ENCODE data around the gene ADGRD1.

ADGRD1 gene

GRCh38 chr12:130945786-130946492 is 7.8 kb upstream of the ADGRD1 start:
- no peak for TF ChIP-seq CTCF (IDR thresholded peaks at IDR 0.05; ENCODE audit: borderline replicate concordance, extremely low read depth, low read length, poor library complexity, severe bottlenecking)
- TF ChIP-seq EZH2 (IDR thresholded peaks at IDR 0.05; ENCODE audit: borderline replicate concordance, low read depth, low read length, severe bottlenecking) = no peak
- Histone ChIP-seq H3K9me3 (ENCODE audit: insufficient read depth, low read length, severe bottlenecking) (no peaks in the 10 kb centered on the region), H3K27ac (ENCODE audit: low read length) (no peak overlapping the region), H2AFZ (ENCODE audit: low read depth, low read length) (no peak overlapping the region), H3K4me3 (ENCODE audit: low read depth in 1 of 2, low read length in 2 of 2) (no peak overlapping the region), H3K79me2 (ENCODE audit: insufficient read depth, low read length) (no peaks in the 10 kb centered on the region), H4K20me1 (ENCODE audit: insufficient read depth, low read length) (no peaks in the 10 kb centered on the region), H3K4me2 (ENCODE audit: insufficient read depth, low read length) (no peak overlapping the region), H3K36me3 (ENCODE audit: insufficient read depth, low read length) (no peaks in the 10 kb centered on the region), H3K4me1 (ENCODE audit: insufficient read depth, low read length) (no peaks in the 10 kb centered on the region), H3K9ac (ENCODE audit: low read depth, low read length) (no peak overlapping the region), H3K27me3 (ENCODE audit: insufficient read depth, low read length, poor library complexity) (no peaks in the 10 kb centered on the region)
- DNase-seq = no peak
- ATAC-seq (ENCODE audit: insufficient read depth, low read depth) = no peak

- no peaks in the 10 kb centered on the region for H3K9me3 ChIP-seq (ENCODE audit: insufficient read depth, low read length, severe bottlenecking)
- no peak overlapping the region for H3K4me3 ChIP-seq (ENCODE audit: low read depth in 1 of 2, low read length in 2 of 2)
- H3K4me2 ChIP-seq (ENCODE audit: insufficient read depth, low read length) = no peak overlapping the region
- TF ChIP-seq CTCF (IDR thresholded peaks at IDR 0.05; ENCODE audit: borderline replicate concordance, extremely low read depth, low read length, poor library complexity, severe bottlenecking) (no peak), EZH2 (IDR thresholded peaks at IDR 0.05; ENCODE audit: borderline replicate concordance, low read depth, low read length, severe bottlenecking) (no peak)
- ATAC-seq (ENCODE audit: insufficient read depth, low read depth) (no peak), DNase-seq (no peak)
- no peaks in the 10 kb centered on the region for H4K20me1 ChIP-seq (ENCODE audit: insufficient read depth, low read length)
- H3K27me3 ChIP-seq (ENCODE audit: insufficient read depth, low read length, poor library complexity) = no peaks in the 10 kb centered on the region
- no peaks in the 10 kb centered on the region for H3K36me3 ChIP-seq (ENCODE audit: insufficient read depth, low read length)
- no peak overlapping the region for H3K27ac ChIP-seq (ENCODE audit: low read length)
- no peaks in the 10 kb centered on the region for H3K79me2 ChIP-seq (ENCODE audit: insufficient read depth, low read length)
- no peaks in the 10 kb centered on the region for H3K4me1 ChIP-seq (ENCODE audit: insufficient read depth, low read length)
- H2AFZ ChIP-seq (ENCODE audit: low read depth, low read length) = no peak overlapping the region
- H3K9ac ChIP-seq (ENCODE audit: low read depth, low read length) = no peak overlapping the region
Observed at GRCh38 chr12:130947028-130947613, 6.6 kb upstream of the ADGRD1 start.

- H2AFZ ChIP-seq (ENCODE audit: low read depth, low read length) = no peak overlapping the region
- no peak for ATAC-seq (ENCODE audit: insufficient read depth, low read depth)
- H3K9ac ChIP-seq (ENCODE audit: low read depth, low read length) = no peak overlapping the region
- no peak for DNase-seq
- TF ChIP-seq EZH2 (IDR thresholded peaks at IDR 0.05; ENCODE audit: borderline replicate concordance, low read depth, low read length, severe bottlenecking) = no peak
- no peak for TF ChIP-seq CTCF (IDR thresholded peaks at IDR 0.05; ENCODE audit: borderline replicate concordance, extremely low read depth, low read length, poor library complexity, severe bottlenecking)
- no peaks in the 10 kb centered on the region for H3K36me3 ChIP-seq (ENCODE audit: insufficient read depth, low read length)
- no peaks in the 10 kb centered on the region for H3K27me3 ChIP-seq (ENCODE audit: insufficient read depth, low read length, poor library complexity)
- H3K9me3 ChIP-seq (ENCODE audit: insufficient read depth, low read length, severe bottlenecking) = no peaks in the 10 kb centered on the region
- no peaks in the 10 kb centered on the region for H4K20me1 ChIP-seq (ENCODE audit: insufficient read depth, low read length)
- H3K4me2 ChIP-seq (ENCODE audit: insufficient read depth, low read length) = no peak overlapping the region
- no peaks in the 10 kb centered on the region for H3K4me1 ChIP-seq (ENCODE audit: insufficient read depth, low read length)
- H3K79me2 ChIP-seq (ENCODE audit: insufficient read depth, low read length) = no peaks in the 10 kb centered on the region
- H3K27ac ChIP-seq (ENCODE audit: low read length) = no peak overlapping the region
- H3K4me3 ChIP-seq (ENCODE audit: low read depth in 1 of 2, low read length in 2 of 2) = no peak overlapping the region
Observed at GRCh38 chr12:130948136-130948535, 5.6 kb upstream of the ADGRD1 start.

All from DND-41 (cell line).